Type B pancreatic cell (in vitro differentiated cells): ENCODE data around the gene FADS1. TPM values are rescaled to one million over a fixed set of nuclear protein-coding genes. Genes with fewer than 3 reads are reported as not detected.
A peak's percentile ranks its signal among the peaks of the same experiment; 100 is the strongest.

Source experiments
- DNase-seq: peaks from one replicate; pipeline ENCODE4 v3.0.0; 2021; ENCODE audit warnings: mixed read lengths; ENCODE audit not compliant: unreplicated experiment; ENCODE audit errors: extremely low spot score
- H3K27ac Mint-ChIP-seq: 2 replicates; pipeline ENCODE4 v1.8.0; 2021; ENCODE audit warnings: mild to moderate bottlenecking, mixed read lengths
- H3K27me3 Mint-ChIP-seq: 2 replicates; pipeline ENCODE4 v1.8.0; 2021; ENCODE audit warnings: mixed read lengths
- H3K36me3 Mint-ChIP-seq: 2 replicates; pipeline ENCODE4 v1.8.0; 2021; ENCODE audit warnings: mixed read lengths
- H3K4me1 Mint-ChIP-seq: one replicate; pipeline ENCODE4 v1.8.0; 2021; ENCODE audit warnings: mixed read lengths; ENCODE audit not compliant: unreplicated experiment
- H3K4me3 Mint-ChIP-seq: 2 replicates; pipeline ENCODE4 v1.8.0; 2021; ENCODE audit warnings: mild to moderate bottlenecking, mixed read lengths
- H3K9me3 Mint-ChIP-seq: 2 replicates; pipeline ENCODE4 v1.8.0; 2021; ENCODE audit warnings: mixed read lengths
- CTCF ChIP-seq: fragments of 200-600 bp; sonication (generic); conservative IDR thresholded peaks from 2 replicates; pipeline ENCODE4 v1.5.0; 2021; ENCODE audit warnings: antibody characterized with exemption, mild to moderate bottlenecking
- total RNA-seq: library from RNA; stranded (reverse); gene quantifications from 2 replicates; pipeline ENCODE4 v1.2.1, GENCODE V29; 2021; ENCODE audit warnings: low replicate concordance

FADS1 gene
- total RNA-seq, 1 donor from 2014 or later: 90.0 TPM

DNA sequence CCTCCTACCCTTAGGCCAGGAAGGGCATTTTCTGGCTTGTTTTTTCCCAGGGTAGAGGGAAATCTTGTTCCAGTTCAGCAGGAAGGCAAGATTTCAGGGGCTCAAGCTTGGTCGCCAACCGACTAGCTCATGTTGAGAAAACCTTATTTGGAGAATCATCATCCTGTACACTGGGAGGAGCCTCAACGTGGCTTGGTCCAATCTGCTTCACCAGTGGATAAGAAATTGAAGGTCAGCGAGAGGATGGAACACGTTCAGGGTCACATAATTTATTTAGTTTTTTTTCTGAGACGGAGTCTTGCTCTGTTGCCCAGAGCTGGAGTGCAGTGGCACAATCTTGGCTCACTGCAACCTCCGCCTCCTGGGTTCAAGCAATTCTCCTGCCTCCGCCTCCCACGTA lies 31.8 kb upstream of the FADS1 start:
- TF ChIP-seq CTCF: no peak
- peaks cover 3% of the 10 kb centered on the region for H3K4me1 Mint-ChIP-seq
- no peak overlapping the region for H3K4me3 Mint-ChIP-seq
- H3K36me3 Mint-ChIP-seq: peaks cover 23% of the 10 kb centered on the region
- H3K27me3 Mint-ChIP-seq: no peaks in the 10 kb centered on the region
- H3K27ac Mint-ChIP-seq: no peak overlapping the region
- no peak for DNase-seq
- no peaks in the 10 kb centered on the region for H3K9me3 Mint-ChIP-seq

GRCh38 chr11:61847914-61848581 lies 31.2 kb upstream of the FADS1 start:
- no peaks in the 10 kb centered on the region for H3K27me3 Mint-ChIP-seq
- no peak overlapping the region for H3K4me3 Mint-ChIP-seq
- DNase-seq: no peak
- H3K4me1 Mint-ChIP-seq: peaks cover 3% of the 10 kb centered on the region
- no peaks in the 10 kb centered on the region for H3K9me3 Mint-ChIP-seq
- H3K27ac Mint-ChIP-seq: peak overlapping the region; percentile 39
- TF ChIP-seq CTCF: no peak
- peaks cover 23% of the 10 kb centered on the region for H3K36me3 Mint-ChIP-seq

DNA sequence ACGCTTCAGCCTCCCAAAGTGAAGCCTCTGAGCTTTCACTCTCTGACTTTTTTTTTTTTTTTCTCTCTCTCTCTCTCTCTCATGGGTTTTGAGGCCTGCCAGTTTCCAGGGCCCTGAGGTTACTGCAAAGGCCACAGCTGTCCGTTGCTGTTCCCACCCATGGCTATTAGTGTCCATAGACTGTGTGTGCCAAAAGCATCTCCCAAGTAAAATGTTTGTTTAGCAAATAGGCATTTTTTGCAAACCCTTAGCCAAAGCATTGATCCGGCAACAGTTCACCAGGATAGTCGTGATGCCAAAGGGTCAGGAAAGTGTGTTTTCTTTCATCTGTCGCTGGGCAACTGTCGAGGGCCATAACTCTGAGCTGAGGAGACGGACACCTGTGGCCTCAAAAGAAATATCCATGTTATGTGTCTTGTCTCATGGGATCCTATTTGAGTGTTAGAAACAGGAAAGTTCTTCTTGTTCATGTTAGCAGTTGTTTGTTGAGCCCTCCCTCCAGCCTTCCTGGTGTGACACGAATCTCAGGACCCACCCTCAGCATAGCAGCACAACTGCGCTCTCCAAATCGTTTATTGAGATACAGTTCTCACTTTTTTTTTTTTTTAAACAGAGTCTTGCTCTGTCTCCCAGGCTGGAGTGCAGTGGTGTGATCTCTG lies 29.7 kb upstream of the FADS1 start:
- Mint-ChIP-seq H3K4me1 (peaks cover 3% of the 10 kb centered on the region), H3K36me3 (peaks cover 26% of the 10 kb centered on the region), H3K27ac (peak overlapping the region; percentile 4), H3K4me3 (no peak overlapping the region), H3K27me3 (no peaks in the 10 kb centered on the region), H3K9me3 (no peaks in the 10 kb centered on the region)
- TF ChIP-seq CTCF: no peak
- no peak for DNase-seq

GRCh38 chr11:61844909-61845565 lies 28.2 kb upstream of the FADS1 start:
- Mint-ChIP-seq H3K27ac (no peak overlapping the region), H3K36me3 (peaks cover 29% of the 10 kb centered on the region), H3K4me1 (peaks cover 3% of the 10 kb centered on the region), H3K27me3 (no peaks in the 10 kb centered on the region), H3K4me3 (no peak overlapping the region), H3K9me3 (no peaks in the 10 kb centered on the region)
- TF ChIP-seq CTCF: no peak
- no peak for DNase-seq

- peaks cover 36% of the 10 kb centered on the region for H3K36me3 Mint-ChIP-seq
- H3K27me3 Mint-ChIP-seq: no peaks in the 10 kb centered on the region
- H3K4me1 Mint-ChIP-seq: peaks cover 3% of the 10 kb centered on the region
- no peak for TF ChIP-seq CTCF
- H3K9me3 Mint-ChIP-seq: no peaks in the 10 kb centered on the region
- no peak overlapping the region for H3K27ac Mint-ChIP-seq
- H3K4me3 Mint-ChIP-seq: no peak overlapping the region
- DNase-seq: no peak
These were observed 25.7 kb upstream of the FADS1 start for GRCh38 chr11:61842528-61842820.
